ENCODE results near the gene OPCML.

DNA sequence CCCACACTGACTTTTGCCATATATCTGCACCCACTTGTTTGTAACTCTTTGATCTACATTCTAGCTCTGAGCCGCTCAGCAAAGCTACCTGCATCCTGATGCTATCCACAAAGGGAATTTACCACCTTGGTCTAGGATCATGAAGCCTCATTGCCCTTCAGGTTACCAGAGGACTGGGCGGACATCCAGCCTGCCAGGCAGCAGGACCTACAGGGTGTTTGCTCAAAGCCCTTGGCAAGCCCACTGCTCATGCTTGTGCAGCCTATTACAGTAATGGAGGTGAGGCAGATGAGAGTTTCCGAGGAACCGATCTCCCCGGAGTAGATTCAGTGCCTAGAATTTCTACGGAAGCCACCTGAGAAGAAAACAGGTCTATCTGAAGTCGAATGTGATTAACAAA is 417.2 kb downstream of the OPCML start:
- TF ChIP-seq, protein P1, sequence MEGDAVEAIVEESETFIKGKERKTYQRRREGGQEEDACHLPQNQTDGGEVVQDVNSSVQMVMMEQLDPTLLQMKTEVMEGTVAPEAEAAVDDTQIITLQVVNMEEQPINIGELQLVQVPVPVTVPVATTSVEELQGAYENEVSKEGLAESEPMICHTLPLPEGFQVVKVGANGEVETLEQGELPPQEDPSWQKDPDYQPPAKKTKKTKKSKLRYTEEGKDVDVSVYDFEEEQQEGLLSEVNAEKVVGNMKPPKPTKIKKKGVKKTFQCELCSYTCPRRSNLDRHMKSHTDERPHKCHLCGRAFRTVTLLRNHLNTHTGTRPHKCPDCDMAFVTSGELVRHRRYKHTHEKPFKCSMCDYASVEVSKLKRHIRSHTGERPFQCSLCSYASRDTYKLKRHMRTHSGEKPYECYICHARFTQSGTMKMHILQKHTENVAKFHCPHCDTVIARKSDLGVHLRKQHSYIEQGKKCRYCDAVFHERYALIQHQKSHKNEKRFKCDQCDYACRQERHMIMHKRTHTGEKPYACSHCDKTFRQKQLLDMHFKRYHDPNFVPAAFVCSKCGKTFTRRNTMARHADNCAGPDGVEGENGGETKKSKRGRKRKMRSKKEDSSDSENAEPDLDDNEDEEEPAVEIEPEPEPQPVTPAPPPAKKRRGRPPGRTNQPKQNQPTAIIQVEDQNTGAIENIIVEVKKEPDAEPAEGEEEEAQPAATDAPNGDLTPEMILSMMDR (IDR thresholded peaks at IDR 0.05) = no peak
- TF ChIP-seq POLR2A (IDR thresholded peaks at IDR 0.05) = no peak

Measured in lower leg skin (tissue), 3 donors.